Upper lobe of left lung (tissue), 6 donors: ENCODE data around the gene SLC51B. TPM values are rescaled to one million over a fixed set of nuclear protein-coding genes. Genes with fewer than 3 reads are reported as not detected.

Experiments used
- ATAC-seq, 2 donors: fragments of 200-7000 bp; cut with Tn5 transposase; one replicate each; pipeline ENCODE4 v1.9.1; 2022; ENCODE audit warnings: mild to moderate bottlenecking in 2 of 2, moderate library complexity in 2 of 2; ENCODE audit not compliant: low FRiP score in 2 of 2
- DNase-seq, 2 donors: peaks; one replicate each; pipeline ENCODE4 v3.0.0-alpha.2; 2019 to 2020
- H3K27ac ChIP-seq, 4 donors: fragments of 200-600 bp; sonication (generic); one replicate each; pipeline ENCODE4 v1.5.1; 2016 to 2019
- H3K27me3 ChIP-seq, 4 donors: fragments of 200-600 bp; sonication (generic); one replicate each; pipeline ENCODE4 v1.5.1; 2017 to 2019
- H3K36me3 ChIP-seq, 4 donors: fragments of 200-600 bp; sonication (generic); one replicate each; pipeline ENCODE4 v1.5.1; 2016 to 2019
- H3K4me1 ChIP-seq, 4 donors: fragments of 200-600 bp; sonication (generic); one replicate each; pipeline ENCODE4 v1.5.1; 2018 to 2019
- H3K4me3 ChIP-seq, 4 donors: fragments of 200-600 bp; sonication (generic); one replicate each; pipeline ENCODE4 v1.5.1; 2017 to 2019; ENCODE audit warnings: mild to moderate bottlenecking in 2 of 4, moderate library complexity in 1 of 4
- H3K9me3 ChIP-seq, 4 donors: fragments of 200-600 bp; sonication (generic); one replicate each; pipeline ENCODE4 v1.5.1; 2018 to 2019
- EP300 ChIP-seq, 4 donors: sonication (generic); formaldehyde crosslinking; IDR thresholded peaks; one replicate each; pipeline ENCODE4 v1.5.1; 2017; ENCODE audit warnings: antibody characterized with exemption in 4 of 4, control low read depth in 2 of 4
- POLR2A ChIP-seq, 4 donors: fragments of 450-650 bp; IDR thresholded peaks; one replicate each; pipeline ENCODE4 v1.5.1; 2016 to 2017; ENCODE audit warnings: antibody characterized with exemption in 4 of 4, mild to moderate bottlenecking in 2 of 4
- POLR2AphosphoS5 ChIP-seq, 2 donors: sonication (generic); formaldehyde crosslinking; IDR thresholded peaks; one replicate each; pipeline ENCODE4 v1.5.1; 2017; ENCODE audit warnings: antibody characterized with exemption in 2 of 2
- WGBS, 2 donors: methylation state at CpG; one replicate each; pipeline ENCODE4 v1.1.5; 2017 to 2018; 5-methylcytosine and 5-hydroxymethylcytosine counted together
- total RNA-seq, 6 donors: library from RNA; depleted of rRNA in 4 of 6; stranded (reverse); fragments of >200 nt in 4 of 6; gene quantifications; one replicate each; pipeline versions ENCODE4 v1.1.0 to v1.2.1, GENCODE V29; 2016 to 2021
- TF ChIP-seq, protein P1 (sequence below), 6 experiments: fragments of 450-650 bp in 4 of 6; fragments of 200-600 bp in 2 of 6; sonication (generic) in 2 of 6; IDR thresholded peaks; one replicate each; pipeline ENCODE4 v1.5.1; 2016 to 2019; ENCODE audit warnings: antibody characterized with exemption in 6 of 6
- donor health status: DM: no; HTN: no; CAD: no; lungs with moderate emphysema.
- donor health status: DM: no; HTN: yes; CAD: no; lungs with severe emphysema.

Gene SLC51B
- total RNA-seq, 6 donors from 2014 or later, result 0.69 to 6.6 (median 4.4) TPM; not detected in 2

- DNase-seq, result no peak
- Histone ChIP-seq H3K27me3 (peaks cover 0 to 16% (median 2%) of the 10 kb centered on the region in 4 donors), H3K27ac (no peak overlapping the region), H3K36me3 (no peaks in the 10 kb centered on the region), H3K4me1 (peaks cover 14 to 20% (median 17%) of the 10 kb centered on the region in 4 donors), H3K4me3 (no peak overlapping the region), H3K9me3 (no peaks in the 10 kb centered on the region)
- 65 to 66% methylated on average over 30 to 84 of the region's 85 CpGs for WGBS, 2 donors
- TF ChIP-seq, protein P1, sequence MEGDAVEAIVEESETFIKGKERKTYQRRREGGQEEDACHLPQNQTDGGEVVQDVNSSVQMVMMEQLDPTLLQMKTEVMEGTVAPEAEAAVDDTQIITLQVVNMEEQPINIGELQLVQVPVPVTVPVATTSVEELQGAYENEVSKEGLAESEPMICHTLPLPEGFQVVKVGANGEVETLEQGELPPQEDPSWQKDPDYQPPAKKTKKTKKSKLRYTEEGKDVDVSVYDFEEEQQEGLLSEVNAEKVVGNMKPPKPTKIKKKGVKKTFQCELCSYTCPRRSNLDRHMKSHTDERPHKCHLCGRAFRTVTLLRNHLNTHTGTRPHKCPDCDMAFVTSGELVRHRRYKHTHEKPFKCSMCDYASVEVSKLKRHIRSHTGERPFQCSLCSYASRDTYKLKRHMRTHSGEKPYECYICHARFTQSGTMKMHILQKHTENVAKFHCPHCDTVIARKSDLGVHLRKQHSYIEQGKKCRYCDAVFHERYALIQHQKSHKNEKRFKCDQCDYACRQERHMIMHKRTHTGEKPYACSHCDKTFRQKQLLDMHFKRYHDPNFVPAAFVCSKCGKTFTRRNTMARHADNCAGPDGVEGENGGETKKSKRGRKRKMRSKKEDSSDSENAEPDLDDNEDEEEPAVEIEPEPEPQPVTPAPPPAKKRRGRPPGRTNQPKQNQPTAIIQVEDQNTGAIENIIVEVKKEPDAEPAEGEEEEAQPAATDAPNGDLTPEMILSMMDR (IDR thresholded peaks at IDR 0.05), result peak in 1 of 6 experiments; percentile 40
- TF ChIP-seq POLR2AphosphoS5 (IDR thresholded peaks at IDR 0.05), result no peak
- ATAC-seq, result no peak
Measured at GRCh38 chr15:65077291-65077980, 32.2 kb downstream of the SLC51B start.

GRCh38 chr15:65077981-65078352 is 32.8 kb downstream of the SLC51B start:
- no peak for TF ChIP-seq EP300 (IDR thresholded peaks at IDR 0.05)
- no peak for TF ChIP-seq POLR2A (IDR thresholded peaks at IDR 0.05)
- TF ChIP-seq, protein P1 (IDR thresholded peaks at IDR 0.05), result peak in 4 of 6 experiments; percentile 3 to 69 (median 52)
- TF ChIP-seq POLR2AphosphoS5 (IDR thresholded peaks at IDR 0.05), result no peak
- ATAC-seq, result peak; percentile 77 to 85
- Histone ChIP-seq H3K9me3 (no peaks in the 10 kb centered on the region), H3K27me3 (peaks cover 0 to 16% (median 2%) of the 10 kb centered on the region in 4 donors), H3K4me1 (peaks cover 19 to 25% (median 22%) of the 10 kb centered on the region in 4 donors), H3K4me3 (no peak overlapping the region), H3K27ac (no peak overlapping the region), H3K36me3 (no peaks in the 10 kb centered on the region)
- peak; percentile 74 to 91 for DNase-seq
- 26 to 28% methylated on average over 16 to 23 of the region's 24 CpGs for WGBS, 2 donors

DNA sequence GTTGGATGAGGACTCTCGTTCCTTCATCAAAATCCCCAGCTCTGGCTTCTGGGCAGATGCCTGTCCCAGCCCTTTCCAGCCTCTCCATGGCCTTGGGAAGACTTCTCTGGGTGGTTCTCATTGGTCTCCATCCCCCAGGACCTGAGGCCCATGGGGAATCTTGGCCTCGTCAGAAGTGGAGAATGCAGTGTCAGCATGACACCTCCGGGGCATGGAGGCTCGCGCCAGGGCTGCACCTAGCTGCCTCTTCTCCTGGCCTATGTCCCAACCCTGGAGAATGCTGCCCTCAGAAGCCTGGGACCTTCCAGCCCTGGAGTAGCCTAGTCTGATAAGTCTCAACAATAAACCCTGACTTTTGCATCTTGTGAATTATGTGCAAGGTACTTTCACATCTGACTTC is 34.4 kb downstream of the SLC51B start:
- ATAC-seq (no peak), DNase-seq (peak in 1 of 2 donors; percentile 32)
- Histone ChIP-seq H3K27ac (no peak overlapping the region), H3K4me1 (peaks cover 21 to 35% (median 29%) of the 10 kb centered on the region in 4 donors), H3K4me3 (no peak overlapping the region), H3K36me3 (no peaks in the 10 kb centered on the region), H3K9me3 (no peaks in the 10 kb centered on the region), H3K27me3 (peaks cover 0 to 16% (median 2%) of the 10 kb centered on the region in 4 donors)
- 91 to 92% methylated on average over 1 to 5 of the region's 5 CpGs for WGBS, 2 donors
- TF ChIP-seq, protein P1 (IDR thresholded peaks at IDR 0.05), result no peak
- TF ChIP-seq POLR2A (IDR thresholded peaks at IDR 0.05) (no peak), EP300 (IDR thresholded peaks at IDR 0.05) (no peak), POLR2AphosphoS5 (IDR thresholded peaks at IDR 0.05) (no peak)

DNA sequence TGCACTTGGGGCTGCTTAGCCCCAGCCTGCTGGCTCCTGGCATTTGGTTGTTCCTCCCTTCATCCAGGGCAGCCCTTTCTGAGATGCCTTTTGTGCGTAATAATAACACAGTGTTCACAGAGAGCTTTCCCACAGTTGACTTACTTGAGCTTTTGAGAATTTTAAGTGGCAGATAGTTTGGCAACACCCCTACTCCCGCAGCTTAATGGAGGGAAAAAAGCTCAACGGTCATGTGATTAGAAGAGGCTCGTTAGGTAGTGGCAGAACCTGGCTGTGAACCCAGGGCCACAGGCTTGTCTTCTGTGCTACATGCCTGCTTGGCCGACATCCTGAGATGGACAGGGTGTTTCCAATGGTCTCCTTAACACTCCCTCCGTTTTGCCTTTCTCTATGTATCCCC is 36.1 kb downstream of the SLC51B start:
- Histone ChIP-seq H3K4me1 (peaks cover 37 to 50% (median 45%) of the 10 kb centered on the region in 4 donors), H3K9me3 (no peaks in the 10 kb centered on the region), H3K4me3 (no peak overlapping the region), H3K36me3 (no peaks in the 10 kb centered on the region), H3K27me3 (peaks cover 0 to 16% (median 2%) of the 10 kb centered on the region in 4 donors), H3K27ac (peak overlapping the region; percentile 17 to 69 (median 62))
- 50 to 53% methylated on average over 6 of the region's 6 CpGs for WGBS, 2 donors
- DNase-seq (peak in 1 of 2 donors; percentile 38), ATAC-seq (no peak)
- TF ChIP-seq, protein P1 (IDR thresholded peaks at IDR 0.05), result no peak
- TF ChIP-seq POLR2A (IDR thresholded peaks at IDR 0.05) (peak in 1 of 4 donors; percentile 7), POLR2AphosphoS5 (IDR thresholded peaks at IDR 0.05) (no peak)
